ENCODE results near the gene SMTN.
"Not testable (repeated sequence)": the region's sequence is repeated elsewhere in the genome, so short reads cannot be mapped to it uniquely, and the experiment has no call there.

SMTN gene

DNA sequence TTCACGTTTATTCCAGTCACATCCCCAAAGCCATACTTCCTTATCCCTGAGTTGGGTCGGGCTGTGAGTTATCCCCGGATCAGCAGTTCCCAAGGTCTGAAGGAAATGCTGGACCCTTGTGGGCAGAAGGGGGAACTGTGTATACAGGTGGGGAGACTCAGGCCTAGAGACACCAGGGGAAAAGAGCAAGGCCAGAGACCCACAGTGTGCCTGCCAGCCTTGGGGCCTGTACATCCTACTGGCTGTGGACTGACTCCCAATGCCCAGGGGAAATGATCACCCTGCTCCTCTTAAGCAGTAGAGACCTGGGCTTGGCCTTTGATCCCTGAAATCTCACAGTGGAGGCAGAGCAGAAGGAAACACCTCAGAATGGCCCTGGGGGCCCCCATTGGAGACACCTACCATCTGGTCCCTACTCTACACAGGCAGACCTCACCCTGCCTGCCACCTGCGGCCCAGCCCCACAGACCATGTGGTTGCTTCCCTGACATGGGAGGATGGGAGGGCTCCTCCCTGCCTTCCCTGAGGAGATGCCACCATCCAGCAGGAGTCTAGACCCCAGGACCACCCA lies 25.0 kb downstream of the SMTN start:
- DNase-seq: no peak

DNA sequence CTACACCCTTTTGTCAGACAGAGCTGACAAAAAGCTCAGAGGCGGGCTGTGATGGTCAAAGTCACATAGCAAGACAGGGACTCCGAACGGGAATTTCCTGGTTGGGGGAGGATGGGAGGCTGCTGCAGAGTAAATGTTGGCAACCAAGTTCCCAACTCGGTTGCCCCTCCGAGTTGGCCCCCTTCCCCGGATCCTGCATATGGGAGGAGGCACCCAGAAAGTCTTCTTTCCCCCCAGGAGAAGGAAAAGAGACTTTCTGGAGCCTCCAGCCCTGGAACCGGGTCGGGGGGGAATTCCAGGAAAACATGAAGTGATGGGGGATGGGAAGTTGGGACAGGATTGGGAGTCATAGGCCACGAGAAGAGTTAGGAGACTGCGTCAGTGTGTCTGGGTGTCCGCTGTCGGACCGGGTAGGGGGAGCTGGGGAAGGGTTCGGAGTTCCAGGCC lies 25.6 kb downstream of the SMTN start:
- DNase-seq: no peak

- DNase-seq: peak; percentile 91 to 92
These were observed 26.2 kb downstream of the SMTN start, which contains the start of gene SELENOM for GRCh38 chr22:31107178-31107893. Gene SELENOM, minus strand, starts transcription at chr22:31107568. Its CDS starts 63 bp downstream, at chr22:31107505.

GRCh38 chr22:31107894-31108218 lies 26.7 kb downstream of the SMTN start:
- no peak for DNase-seq

DNA sequence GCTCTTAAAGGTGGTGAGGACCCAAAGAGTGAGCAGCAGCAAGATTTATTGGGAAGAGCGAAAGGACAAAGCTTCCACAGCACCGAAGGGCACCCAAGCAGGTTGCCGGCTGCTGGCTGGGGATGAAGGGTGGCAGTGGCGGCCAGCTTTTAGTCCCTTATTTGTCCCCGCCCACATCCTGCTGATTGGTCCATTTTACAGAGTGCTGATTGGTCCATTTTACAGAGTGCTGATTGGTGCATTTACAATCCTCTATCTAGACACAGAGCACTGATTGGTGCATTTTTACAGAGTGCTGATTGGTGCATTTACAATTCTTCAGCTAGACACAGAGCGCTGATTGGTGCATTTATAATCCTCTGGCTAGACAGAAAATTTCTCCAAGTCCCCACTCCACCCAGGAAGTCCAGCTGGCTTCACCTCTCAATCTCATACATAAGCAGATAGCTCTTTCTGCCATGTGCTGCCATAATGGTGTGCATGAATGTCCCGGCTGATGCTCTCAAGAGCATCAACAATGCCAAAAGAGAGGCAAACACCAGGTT lies 31.5 kb downstream of the SMTN start:
- not testable (repeated sequence) for DNase-seq

- no peak for DNase-seq
These were observed 37.1 kb downstream of the SMTN start for GRCh38 chr22:31118046-31118820.

DNA sequence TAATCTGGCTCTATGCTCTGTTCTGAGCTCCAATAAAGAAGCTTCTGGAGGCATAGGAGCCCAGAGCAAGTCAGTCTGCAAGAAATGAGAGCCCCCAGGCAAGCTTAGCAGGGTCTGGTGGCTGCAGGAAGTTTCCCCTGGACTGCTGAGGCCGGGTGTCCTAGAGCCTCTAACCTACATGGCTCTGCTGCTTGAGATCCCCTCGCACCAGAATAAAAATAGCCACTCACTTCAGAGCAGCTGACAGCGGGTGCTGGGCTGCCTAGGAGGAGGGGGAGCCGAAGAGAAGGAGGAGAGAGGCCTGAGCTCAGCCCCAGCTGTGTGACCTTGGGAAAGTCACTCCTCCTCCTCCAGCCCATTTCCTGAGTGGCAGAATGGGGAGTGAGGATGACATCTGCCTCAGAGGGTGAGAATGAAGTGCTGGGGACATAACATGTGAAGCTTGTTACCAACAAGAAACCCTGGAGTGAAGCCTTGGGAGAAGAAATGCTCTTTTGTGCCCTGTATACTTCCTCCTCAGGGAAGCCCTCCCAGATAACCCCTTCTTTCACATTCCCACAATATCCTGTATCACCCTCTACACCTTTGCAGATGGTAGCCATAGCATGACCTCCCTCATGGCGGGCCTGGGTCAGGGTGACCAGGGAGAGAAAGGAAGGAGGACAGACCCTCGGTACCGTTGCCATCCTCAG lies 38.1 kb downstream of the SMTN start:
- no peak for DNase-seq

GRCh38 chr22:31120230-31120629 lies 39.1 kb downstream of the SMTN start:
- no peak for DNase-seq

DNA sequence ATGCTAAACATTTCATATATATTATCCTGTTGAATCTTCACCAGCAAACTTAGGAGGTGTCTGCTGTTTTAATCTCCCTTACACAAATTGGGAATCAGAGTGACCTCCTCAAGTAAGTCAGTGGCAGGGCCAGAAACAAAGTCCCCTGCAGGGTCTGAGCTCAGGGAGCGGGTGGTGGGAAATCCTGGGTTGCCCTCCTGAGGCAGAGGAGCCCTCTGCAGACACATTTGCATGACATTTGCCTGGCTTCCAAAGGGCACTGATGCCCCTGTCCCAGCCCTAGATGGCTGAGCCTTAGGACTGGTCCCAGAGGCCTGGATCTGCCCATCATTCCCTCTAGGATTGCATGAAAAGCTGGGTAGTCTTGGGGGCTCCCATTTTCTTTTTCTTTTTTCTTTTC lies 39.5 kb downstream of the SMTN start:
- no peak for DNase-seq

- DNase-seq: no peak
These were observed 40.3 kb downstream of the SMTN start for GRCh38 chr22:31121403-31121802.

DNA sequence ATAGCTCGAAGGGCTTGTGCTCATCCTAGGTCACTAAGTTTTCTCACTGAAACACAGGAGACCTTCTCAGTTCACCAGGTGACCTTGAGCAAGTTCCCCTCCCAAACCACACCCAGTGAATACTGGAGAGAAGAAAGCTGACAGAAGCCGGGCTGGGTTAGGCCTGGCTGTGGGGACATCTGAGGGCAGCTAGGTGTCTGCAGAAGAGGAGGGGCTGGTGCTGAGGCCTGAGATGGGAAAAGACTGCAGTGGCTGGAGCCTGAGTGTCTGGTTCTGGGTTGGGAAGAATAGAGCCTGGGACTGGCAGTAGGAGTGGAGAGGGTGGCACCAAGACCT lies 41.0 kb downstream of the SMTN start:
- no peak for DNase-seq

GRCh38 chr22:31122532-31123291 lies 41.6 kb downstream of the SMTN start, which contains the start of gene INPP5J:
Gene INPP5J, plus strand, starts transcription at chr22:31122966. Its CDS starts 49 bp downstream, at chr22:31123015.
- no peak for DNase-seq

DNA sequence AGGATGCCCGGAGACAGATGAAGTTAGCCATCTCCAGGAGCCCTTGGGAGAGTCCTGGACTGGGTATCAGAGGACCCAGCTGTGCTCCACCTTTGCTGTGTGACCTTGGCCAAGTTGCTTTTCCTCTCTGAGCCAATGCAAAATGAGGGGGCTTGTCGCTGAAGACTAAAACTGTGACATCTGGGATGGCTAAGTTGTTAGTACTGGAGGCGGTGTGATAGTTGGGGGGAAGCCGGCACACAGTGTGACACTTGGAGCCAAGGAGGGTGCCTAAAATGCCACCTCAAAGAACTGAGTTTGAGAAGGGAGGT lies 42.1 kb downstream of the SMTN start:
- DNase-seq: no peak

DNA sequence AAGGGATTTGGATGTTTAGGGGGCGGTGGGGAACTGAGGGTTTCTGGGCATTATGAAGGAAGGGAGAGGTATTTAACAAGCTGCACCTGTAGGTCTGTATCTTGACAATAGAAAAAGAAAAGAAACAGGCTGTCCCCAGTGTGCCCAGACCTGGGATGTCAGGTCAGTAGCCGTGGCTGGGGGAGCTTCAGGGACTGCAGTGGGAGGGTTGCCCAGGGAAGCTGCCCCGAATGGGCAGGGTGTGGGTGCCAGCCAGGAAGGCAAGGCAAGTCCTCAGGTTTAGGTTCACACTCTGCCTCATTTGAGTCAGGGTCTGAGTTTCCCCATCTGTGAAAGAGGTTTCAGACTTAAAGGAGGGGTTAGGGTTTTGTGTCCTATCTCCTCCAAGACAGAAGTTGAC lies 43.2 kb downstream of the SMTN start:
- DNase-seq: no peak

DNA sequence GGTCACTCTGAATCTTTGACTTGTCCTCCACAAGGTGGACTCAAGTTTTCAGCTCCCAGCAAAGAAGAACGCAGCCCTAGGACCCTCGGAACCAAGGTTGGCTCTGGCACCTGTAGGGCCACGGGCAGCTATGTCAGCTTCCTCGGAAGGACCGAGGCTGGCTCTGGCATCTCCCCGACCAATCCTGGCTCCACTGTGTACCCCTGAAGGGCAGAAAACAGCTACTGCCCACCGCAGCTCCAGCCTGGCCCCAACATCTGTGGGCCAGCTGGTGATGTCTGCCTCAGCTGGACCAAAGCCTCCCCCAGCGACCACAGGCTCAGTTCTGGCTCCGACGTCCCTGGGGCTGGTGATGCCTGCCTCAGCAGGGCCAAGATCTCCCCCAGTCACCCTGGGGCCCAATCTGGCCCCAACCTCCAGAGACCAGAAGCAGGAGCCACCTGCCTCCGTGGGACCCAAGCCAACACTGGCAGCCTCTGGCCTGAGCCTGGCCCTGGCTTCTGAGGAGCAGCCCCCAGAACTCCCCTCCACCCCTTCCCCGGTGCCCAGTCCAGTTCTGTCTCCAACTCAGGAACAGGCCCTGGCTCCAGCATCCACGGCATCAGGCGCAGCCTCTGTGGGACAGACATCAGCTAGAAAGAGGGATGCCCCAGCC lies 43.8 kb downstream of the SMTN start:
- DNase-seq: no peak

DNA sequence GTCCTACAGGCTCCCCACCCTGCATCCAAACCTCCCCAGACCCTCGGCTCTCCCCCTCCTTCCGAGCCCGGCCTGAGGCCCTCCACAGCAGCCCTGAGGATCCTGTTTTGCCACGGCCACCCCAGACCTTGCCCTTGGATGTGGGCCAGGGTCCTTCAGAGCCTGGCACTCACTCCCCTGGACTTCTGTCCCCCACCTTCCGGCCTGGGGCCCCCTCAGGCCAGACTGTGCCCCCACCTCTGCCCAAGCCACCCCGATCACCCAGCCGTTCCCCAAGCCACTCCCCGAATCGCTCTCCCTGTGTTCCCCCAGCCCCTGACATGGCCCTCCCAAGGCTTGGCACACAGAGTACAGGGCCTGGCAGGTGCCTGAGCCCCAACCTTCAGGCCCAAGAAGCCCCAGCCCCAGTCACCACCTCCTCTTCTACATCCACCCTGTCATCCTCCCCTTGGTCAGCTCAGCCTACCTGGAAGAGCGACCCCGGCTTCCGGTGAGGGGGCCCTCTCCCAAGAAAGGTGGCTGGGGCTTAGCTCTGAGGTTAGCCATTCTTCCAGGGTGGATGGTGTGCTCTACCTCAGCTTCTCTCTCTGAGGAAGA lies 44.5 kb downstream of the SMTN start:
- DNase-seq: no peak

DNA sequence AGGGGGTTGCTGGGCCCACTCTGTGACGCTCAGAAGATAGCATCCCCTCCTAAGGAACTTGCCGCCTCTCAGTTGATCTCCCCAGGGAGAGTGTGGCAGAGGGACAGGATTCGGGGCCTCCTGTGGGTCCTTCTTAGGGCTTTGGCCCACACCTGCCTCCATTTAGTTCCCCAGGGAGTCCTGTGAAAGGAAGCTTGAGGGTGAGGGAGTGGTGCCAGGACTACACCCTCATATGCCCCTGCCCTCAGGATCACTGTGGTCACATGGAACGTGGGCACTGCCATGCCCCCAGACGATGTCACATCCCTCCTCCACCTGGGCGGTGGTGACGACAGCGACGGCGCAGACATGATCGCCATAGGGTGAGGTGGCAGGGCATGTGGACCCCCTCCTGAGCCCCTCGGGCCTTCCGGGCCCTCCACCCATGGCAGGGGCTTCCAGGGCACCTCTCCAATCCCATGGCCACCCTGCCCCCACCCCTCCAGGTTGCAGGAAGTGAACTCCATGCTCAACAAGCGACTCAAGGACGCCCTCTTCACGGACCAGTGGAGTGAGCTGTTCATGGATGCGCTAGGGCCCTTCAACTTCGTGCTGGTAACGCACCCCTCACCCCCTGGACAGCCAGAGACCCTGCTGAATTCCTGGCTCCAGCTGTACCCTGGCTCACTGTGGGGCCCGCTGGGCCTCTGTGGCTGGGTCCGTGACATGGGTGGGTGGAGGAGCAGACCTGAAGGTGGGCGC lies 45.2 kb downstream of the SMTN start:
- DNase-seq: no peak

- no peak for DNase-seq
These were observed 45.7 kb downstream of the SMTN start for GRCh38 chr22:31126869-31127175.

DNA sequence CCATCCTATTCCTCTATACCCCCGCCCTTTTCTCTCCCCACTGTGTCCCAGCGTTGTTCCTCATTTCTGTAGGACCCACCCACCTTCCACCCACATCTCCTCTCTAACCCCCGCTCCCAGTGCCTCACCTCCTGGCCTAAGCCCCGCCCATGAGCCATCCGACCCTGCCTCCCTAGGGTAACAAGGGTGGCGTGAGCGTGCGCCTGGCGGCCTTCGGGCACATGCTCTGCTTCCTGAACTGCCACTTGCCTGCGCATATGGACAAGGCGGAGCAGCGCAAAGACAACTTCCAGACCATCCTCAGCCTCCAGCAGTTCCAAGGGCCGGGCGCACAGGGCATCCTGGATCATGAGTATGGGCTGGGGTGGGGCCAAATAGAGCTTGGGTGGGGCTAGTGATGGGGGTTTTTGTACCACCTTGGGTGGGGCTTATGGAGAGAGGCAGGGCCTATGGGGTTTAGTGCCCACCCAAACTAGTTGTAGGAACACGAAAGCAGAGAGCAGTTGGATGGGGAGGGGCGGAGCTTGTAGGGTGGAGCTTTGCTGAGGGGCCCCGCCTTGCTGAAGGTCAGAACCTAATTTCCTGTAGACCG lies 46.2 kb downstream of the SMTN start:
- no peak for DNase-seq

DNA sequence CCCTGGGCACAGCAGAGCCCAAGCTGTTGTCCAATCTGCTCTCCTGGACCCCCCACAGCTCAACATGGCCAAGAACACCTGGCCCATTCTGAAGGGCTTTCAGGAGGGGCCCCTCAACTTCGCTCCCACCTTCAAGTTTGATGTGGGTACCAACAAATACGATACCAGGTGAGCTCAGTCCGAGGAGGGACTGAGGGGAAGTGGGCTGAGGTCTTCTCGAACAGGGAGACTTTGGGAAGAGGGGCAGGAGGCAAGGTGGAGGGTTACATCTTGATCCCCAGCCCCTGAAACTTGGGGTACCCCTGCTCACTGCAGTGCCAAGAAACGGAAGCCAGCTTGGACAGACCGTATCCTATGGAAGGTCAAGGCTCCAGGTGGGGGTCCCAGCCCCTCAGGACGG lies 47.0 kb downstream of the SMTN start:
- no peak for DNase-seq

GRCh38 chr22:31130873-31131272 lies 49.8 kb downstream of the SMTN start:
- DNase-seq: no peak

Measured in CD4-positive, alpha-beta T cell treated with Interleukin-4 for 1 hour (primary cell).